Hepatocyte (in vitro differentiated cells): ENCODE results near the gene MEGF11. TPM values are rescaled to one million over a fixed set of nuclear protein-coding genes. Genes with fewer than 3 reads are reported as not detected.

Source experiments
- DNase-seq: peaks from one replicate; pipeline ENCODE4 v3.0.0-alpha.2; 2016; ENCODE audit warnings: low spot score
- H2AFZ ChIP-seq: fragments of 200-600 bp; sonication (generic); 2 replicates; pipeline ENCODE4 v1.6.0; 2016; ENCODE audit warnings: antibody characterized with exemption, mild to moderate bottlenecking
- H3K27ac ChIP-seq: fragments of 200-600 bp; sonication (generic); 2 replicates; pipeline ENCODE4 v1.5.1; 2016; ENCODE audit warnings: mild to moderate bottlenecking
- H3K27me3 ChIP-seq: fragments of 200-600 bp; sonication (generic); 2 replicates; pipeline ENCODE4 v1.6.1; 2016
- H3K36me3 ChIP-seq: fragments of 200-600 bp; sonication (generic); replicated peaks from 2 replicates; pipeline ENCODE4 v1.5.1; 2016; ENCODE audit warnings: low read depth; ENCODE audit not compliant: insufficient read depth
- H3K4me1 ChIP-seq: fragments of 200-600 bp; sonication (generic); 2 replicates; pipeline ENCODE4 v1.5.1; 2016; ENCODE audit warnings: mild to moderate bottlenecking, moderate library complexity; ENCODE audit not compliant: insufficient read depth
- H3K4me2 ChIP-seq: fragments of 200-600 bp; sonication (generic); 2 replicates; pipeline ENCODE4 v1.6.0; 2016
- H3K4me3 ChIP-seq: fragments of 200-600 bp; sonication (generic); 2 replicates; pipeline ENCODE4 v1.5.1; 2016; ENCODE audit warnings: mild to moderate bottlenecking
- H3K79me2 ChIP-seq: fragments of 200-600 bp; sonication (generic); 2 replicates; pipeline ENCODE4 v1.6.0; 2017; ENCODE audit warnings: mild to moderate bottlenecking
- H3K9me2 ChIP-seq: fragments of 200-600 bp; sonication (generic); replicated peaks from 2 replicates; pipeline ENCODE4 v1.6.0; 2017; ENCODE audit warnings: mild to moderate bottlenecking; ENCODE audit not compliant: insufficient read depth
- H3K9me3 ChIP-seq: fragments of 200-600 bp; sonication (generic); 2 replicates; pipeline ENCODE4 v1.5.1; 2016; ENCODE audit warnings: low read depth, mild to moderate bottlenecking
- H4K20me1 ChIP-seq: fragments of 200-600 bp; sonication (generic); 2 replicates; pipeline ENCODE4 v1.6.0; 2016; ENCODE audit warnings: mild to moderate bottlenecking; ENCODE audit not compliant: insufficient read depth, poor library complexity, severe bottlenecking
- EZH2 ChIP-seq: fragments of 200-600 bp; sonication (generic); IDR thresholded peaks from 2 replicates; pipeline ENCODE4 v1.6.1; 2016; ENCODE audit warnings: antibody characterized with exemption, mild to moderate bottlenecking, borderline replicate concordance
- EZH2phosphoT487 ChIP-seq: fragments of 200-600 bp; sonication (generic); IDR thresholded peaks from one replicate; pipeline ENCODE4 v1.6.1; 2018; ENCODE audit warnings: antibody characterized with exemption, mild to moderate bottlenecking, low read depth, moderate library complexity; ENCODE audit not compliant: unreplicated experiment, severe bottlenecking
- WGBS: methylation state at CpG from one replicate; pipeline ENCODE4 v1.1.6; 2016; ENCODE audit warnings: low lambda C conversion rate; ENCODE audit errors: missing lambda C conversion rate; 5-methylcytosine and 5-hydroxymethylcytosine counted together
- polyA plus RNA-seq: library from polyadenylated mRNA; unstranded; fragments of >200 nt; fragmentation: Nextera tagmentation; extraction: Ambion mirVana; gene quantifications from 2 replicates; pipeline ENCODE4 v1.2.1, GENCODE V29; 2016
- total RNA-seq: library from RNA; depleted of rRNA; stranded (reverse); fragments of >200 nt; gene quantifications from 2 replicates; pipeline ENCODE4 v1.2.3, GENCODE V29; 2014
- TF ChIP-seq, protein P1 (sequence below): fragments of 200-600 bp; sonication (generic); IDR thresholded peaks from 2 replicates; pipeline ENCODE4 v1.5.1; 2016; ENCODE audit warnings: antibody characterized with exemption, mild to moderate bottlenecking; ENCODE audit not compliant: poor library complexity

Gene MEGF11
- total and polyA plus RNA-seq, 2 experiments from 2014 or later, result 0.07 to 0.25 TPM

DNA sequence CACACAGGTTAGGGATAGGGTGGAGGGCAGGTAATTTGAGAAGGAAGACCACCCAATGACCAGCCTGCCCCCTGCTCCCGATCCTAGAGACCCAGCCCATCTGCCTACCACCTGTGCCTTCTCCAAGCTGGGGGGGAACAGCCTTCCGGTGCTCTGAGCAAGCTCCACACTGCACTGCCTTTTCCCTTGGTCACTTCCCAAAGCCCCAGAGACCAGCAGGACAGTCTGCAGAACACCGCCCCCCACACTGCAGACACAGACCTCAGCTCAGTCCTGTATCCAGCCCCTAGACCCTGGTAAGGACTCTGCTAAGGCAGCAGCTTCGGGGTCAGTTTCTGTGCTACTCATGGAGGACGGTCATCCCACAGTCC lies 156.9 kb downstream of the MEGF11 start:
- Histone ChIP-seq H2AFZ (no peak overlapping the region), H3K27ac (no peak overlapping the region), H3K4me3 (no peak overlapping the region), H3K79me2 (no peaks in the 10 kb centered on the region), H3K36me3 (no peaks in the 10 kb centered on the region), H3K9me2 (no peaks in the 10 kb centered on the region), H3K4me2 (no peak overlapping the region), H4K20me1 (no peaks in the 10 kb centered on the region), H3K27me3 (no peaks in the 10 kb centered on the region), H3K9me3 (no peaks in the 10 kb centered on the region), H3K4me1 (no peaks in the 10 kb centered on the region)
- no peak for DNase-seq
- 76% methylated on average over 5 of the region's 5 CpGs for WGBS
- TF ChIP-seq, protein P1, sequence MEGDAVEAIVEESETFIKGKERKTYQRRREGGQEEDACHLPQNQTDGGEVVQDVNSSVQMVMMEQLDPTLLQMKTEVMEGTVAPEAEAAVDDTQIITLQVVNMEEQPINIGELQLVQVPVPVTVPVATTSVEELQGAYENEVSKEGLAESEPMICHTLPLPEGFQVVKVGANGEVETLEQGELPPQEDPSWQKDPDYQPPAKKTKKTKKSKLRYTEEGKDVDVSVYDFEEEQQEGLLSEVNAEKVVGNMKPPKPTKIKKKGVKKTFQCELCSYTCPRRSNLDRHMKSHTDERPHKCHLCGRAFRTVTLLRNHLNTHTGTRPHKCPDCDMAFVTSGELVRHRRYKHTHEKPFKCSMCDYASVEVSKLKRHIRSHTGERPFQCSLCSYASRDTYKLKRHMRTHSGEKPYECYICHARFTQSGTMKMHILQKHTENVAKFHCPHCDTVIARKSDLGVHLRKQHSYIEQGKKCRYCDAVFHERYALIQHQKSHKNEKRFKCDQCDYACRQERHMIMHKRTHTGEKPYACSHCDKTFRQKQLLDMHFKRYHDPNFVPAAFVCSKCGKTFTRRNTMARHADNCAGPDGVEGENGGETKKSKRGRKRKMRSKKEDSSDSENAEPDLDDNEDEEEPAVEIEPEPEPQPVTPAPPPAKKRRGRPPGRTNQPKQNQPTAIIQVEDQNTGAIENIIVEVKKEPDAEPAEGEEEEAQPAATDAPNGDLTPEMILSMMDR, result no peak
- TF ChIP-seq EZH2, result no peak
- no peak for TF ChIP-seq EZH2phosphoT487

DNA sequence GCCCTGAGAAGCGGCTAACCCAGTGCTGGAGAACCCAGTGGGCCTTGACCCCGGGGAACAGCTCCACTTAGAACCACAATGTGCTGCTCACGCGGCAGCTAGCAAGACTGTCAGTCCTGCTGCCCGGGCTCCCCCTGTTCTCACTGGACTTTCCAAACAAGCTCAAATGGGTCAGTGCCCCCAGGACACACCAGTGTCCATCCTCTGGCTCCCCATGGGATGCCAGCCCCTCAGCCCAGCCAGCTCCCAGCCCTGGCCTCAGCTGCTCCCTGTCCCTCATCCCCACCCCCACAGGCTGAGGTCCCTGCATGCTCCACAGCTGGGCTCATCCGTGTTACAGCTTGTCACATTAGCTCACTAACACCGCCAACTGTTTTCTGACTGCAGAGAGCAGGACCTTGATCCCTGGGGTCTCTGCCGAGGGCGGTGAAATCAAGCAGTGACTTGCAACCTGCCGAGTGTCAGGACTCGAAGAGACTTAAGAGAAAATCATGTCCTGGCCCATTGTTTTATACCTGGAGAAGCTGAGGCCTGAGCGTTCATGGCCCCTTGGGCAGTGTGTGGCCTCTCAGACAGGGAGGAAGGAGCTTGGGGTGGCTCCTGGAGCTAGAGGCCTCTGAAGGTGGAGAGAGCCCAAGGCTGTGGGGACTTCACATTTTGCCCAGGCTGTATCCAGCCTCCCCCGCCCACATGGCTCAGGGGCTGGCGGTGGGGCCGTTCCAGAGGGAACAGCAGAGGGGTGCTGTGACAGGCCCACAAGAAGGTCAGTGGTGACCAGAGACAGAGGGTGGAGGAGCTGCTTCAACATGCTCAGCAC lies 157.5 kb downstream of the MEGF11 start:
- H3K27ac ChIP-seq, result no peak overlapping the region
- no peaks in the 10 kb centered on the region for H3K27me3 ChIP-seq
- H3K4me1 ChIP-seq, result no peaks in the 10 kb centered on the region
- TF ChIP-seq, protein P1, result no peak
- no peak for TF ChIP-seq EZH2
- TF ChIP-seq EZH2phosphoT487, result no peak
- H3K9me2 ChIP-seq, result no peaks in the 10 kb centered on the region
- no peak overlapping the region for H3K4me2 ChIP-seq
- H4K20me1 ChIP-seq, result no peaks in the 10 kb centered on the region
- no peak overlapping the region for H3K4me3 ChIP-seq
- no peaks in the 10 kb centered on the region for H3K79me2 ChIP-seq
- no peaks in the 10 kb centered on the region for H3K9me3 ChIP-seq
- H2AFZ ChIP-seq, result no peak overlapping the region
- H3K36me3 ChIP-seq, result no peaks in the 10 kb centered on the region
- no peak for DNase-seq
- whole genome bisulfite sequencing, result 73% methylated on average over 15 of the region's 15 CpGs

DNA sequence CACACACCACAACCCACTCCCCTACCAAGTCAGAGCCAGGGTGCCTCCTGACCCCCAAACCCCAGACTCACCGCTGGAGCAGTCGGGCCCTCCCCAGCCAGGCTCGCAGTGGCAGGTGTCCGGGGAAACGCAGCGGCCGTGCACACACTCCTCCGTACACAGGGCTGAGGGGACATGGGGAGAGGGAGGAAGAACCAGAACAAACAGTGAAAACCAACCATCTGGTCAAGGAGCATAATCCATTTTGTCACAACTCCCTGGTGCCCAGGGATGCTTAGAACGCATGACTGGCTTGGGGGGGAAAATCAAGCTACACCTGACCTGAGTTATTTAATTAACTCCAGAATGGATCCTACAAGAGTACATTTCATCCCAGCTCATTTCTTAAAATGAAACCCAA lies 159.2 kb downstream of the MEGF11 start:
- Histone ChIP-seq H3K36me3 (no peaks in the 10 kb centered on the region), H4K20me1 (no peaks in the 10 kb centered on the region), H3K9me2 (no peaks in the 10 kb centered on the region), H3K4me1 (peaks cover 3% of the 10 kb centered on the region), H3K4me2 (no peak overlapping the region), H3K27me3 (no peaks in the 10 kb centered on the region), H3K79me2 (no peaks in the 10 kb centered on the region), H3K4me3 (no peak overlapping the region), H2AFZ (no peak overlapping the region), H3K9me3 (no peaks in the 10 kb centered on the region), H3K27ac (no peak overlapping the region)
- TF ChIP-seq, protein P1, result no peak
- TF ChIP-seq EZH2 (no peak), EZH2phosphoT487 (no peak)
- no peak for DNase-seq
- WGBS, result 89% methylated on average over 9 of the region's 9 CpGs
